NCI-H2081 (cell line): ENCODE results near the gene MPO.

ENCODE experiments used
- DNase-seq, 2 experiments: peaks; one replicate each; lab custom pipeline; 2025; lab: John Stamatoyannopoulos, UW

The MPO gene

GRCh38 chr17:58231641-58232040, 49.1 kb downstream of the MPO start:
- DNase-seq: no peak

- no peak for DNase-seq
Measured at GRCh38 chr17:58229881-58230280, 50.9 kb downstream of the MPO start.

GRCh38 chr17:58229384-58229783, 51.4 kb downstream of the MPO start:
- no peak for DNase-seq

- no peak for DNase-seq
Measured at GRCh38 chr17:58228679-58229078, 52.1 kb downstream of the MPO start.

DNA sequence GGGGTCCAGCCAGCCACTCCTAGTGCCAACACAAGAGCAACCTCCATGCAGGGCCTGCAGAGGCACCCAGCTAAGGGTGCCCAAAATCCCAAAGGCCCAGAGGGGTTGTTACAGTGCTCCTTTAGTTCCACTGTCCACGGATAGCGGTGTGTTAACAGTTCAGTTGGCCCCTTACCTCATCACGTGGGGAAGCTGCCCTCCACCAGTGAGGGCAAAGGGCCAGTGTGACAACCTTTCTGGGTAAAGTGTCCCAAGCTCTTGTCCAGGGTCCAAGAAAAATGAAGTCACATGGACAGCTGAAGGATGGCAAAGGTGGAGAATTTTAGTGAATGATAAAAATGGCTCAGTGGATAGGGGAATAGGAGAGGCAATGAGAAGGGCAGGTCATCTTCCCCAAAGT, 53.0 kb downstream of the MPO start:
- DNase-seq: no peak

- DNase-seq: no peak
Measured at GRCh38 chr17:58224315-58224714, 56.4 kb downstream of the MPO start.
